H1 (cell line): ENCODE data around the gene STK33. TPM values are rescaled to one million over a fixed set of nuclear protein-coding genes. Genes with fewer than 3 reads are reported as not detected.

Source experiments
- CTCF ChIA-PET: fragments of 300-600 bp; sonication (Branson Sonifier 250); formaldehyde crosslinking; loops from one replicate; lab custom pipeline; 2021; ENCODE audit not compliant: partially characterized antibody; lab: Charles Lee
- POLR2A ChIA-PET: fragments of 300-600 bp; sonication (Branson Sonifier 250); formaldehyde crosslinking; loops from one replicate; lab custom pipeline; 2021; ENCODE audit warnings: inconsistent platforms; ENCODE audit not compliant: partially characterized antibody; lab: Charles Lee
- DNase-seq, 2 experiments: peaks; one replicate each; pipeline versions ENCODE4 v3.0.0 to v3.0.0-alpha.2; 2010 to 2022; ENCODE audit warnings: low spot score in 2 of 2, low read depth in 1 of 2, mixed read lengths in 1 of 2
- FAIRE-seq: peaks from 2 replicates; lab custom pipeline; 2011; peaks lifted over from hg19 to GRCh38; lab: Jason Lieb, UNC
- H2AFZ ChIP-seq: 2 replicates; pipeline ENCODE4 v1.8.1; 2012; ENCODE audit warnings: low read length, inconsistent platforms
- H2AK5ac ChIP-seq: 2 replicates; pipeline ENCODE4 v1.6.1; 2013; ENCODE audit warnings: low read depth, low read length
- H2BK120ac ChIP-seq: replicated peaks from 2 replicates; pipeline ENCODE3; 2013; ENCODE audit warnings: low read depth, low read length, inconsistent platforms
- H2BK12ac ChIP-seq: 2 replicates; pipeline ENCODE4 v1.6.1; 2013; ENCODE audit warnings: low read depth, low read length
- H2BK15ac ChIP-seq: 2 replicates; pipeline ENCODE4 v1.6.1; 2013; ENCODE audit warnings: low read length
- H2BK20ac ChIP-seq: 2 replicates; pipeline ENCODE4 v1.6.1; 2013; ENCODE audit warnings: low read length
- H2BK5ac ChIP-seq: 2 replicates; pipeline ENCODE4 v1.6.1; 2013; ENCODE audit warnings: low read depth, low read length
- H3K14ac ChIP-seq: 2 replicates; pipeline ENCODE4 v1.6.1; 2013; ENCODE audit warnings: inconsistent platforms; ENCODE audit not compliant: insufficient read length
- H3K18ac ChIP-seq: 2 replicates; pipeline ENCODE4 v1.6.1; 2013; ENCODE audit warnings: low read length; ENCODE audit errors: extremely low read depth
- H3K23ac ChIP-seq: 2 replicates; pipeline ENCODE4 v1.6.1; 2013; ENCODE audit warnings: inconsistent platforms; ENCODE audit not compliant: insufficient read length
- H3K23me2 ChIP-seq: 2 replicates; pipeline ENCODE4 v1.6.1; 2013; ENCODE audit warnings: low read depth, low read length
- H3K27ac ChIP-seq: 2 replicates; pipeline ENCODE4 v1.6.1; 2011; ENCODE audit warnings: low read depth, low read length, inconsistent platforms
- H3K27me3 ChIP-seq, 4 experiments: replicated peaks in 1 of 4; 1 replicate in 1 of 4; 2 replicates in 3 of 4; pipeline versions ENCODE4 v1.6.1 to v1.8.1; 2011 to 2013; ENCODE audit warnings: low read length in 3 of 4, mild to moderate bottlenecking in 3 of 4, inconsistent platforms in 2 of 4, mixed read lengths in 2 of 4, moderate library complexity in 1 of 4; ENCODE audit not compliant: control insufficient read depth in 3 of 4, insufficient read depth in 3 of 4; ENCODE audit errors: extremely low read depth in 1 of 4
- H3K36me3 ChIP-seq, 4 experiments: 2 replicates each; pipeline versions ENCODE4 v1.6.1 to v1.8.1; 2011 to 2013; ENCODE audit warnings: mild to moderate bottlenecking in 4 of 4, low read length in 3 of 4, moderate library complexity in 2 of 4, control low read depth in 1 of 4, inconsistent platforms in 1 of 4; ENCODE audit not compliant: insufficient read depth in 4 of 4, control insufficient read depth in 2 of 4
- H3K4ac ChIP-seq: replicated peaks from 2 replicates; pipeline ENCODE3; 2013; ENCODE audit warnings: low read length, low read depth, mixed read lengths, inconsistent platforms; ENCODE audit not compliant: insufficient read length
- H3K4me1 ChIP-seq, 4 experiments: replicated peaks in 1 of 4; 1 replicate in 1 of 4; 2 replicates in 3 of 4; pipeline versions ENCODE4 v1.6.1 to v1.8.1; 2011 to 2013; ENCODE audit warnings: low read length in 3 of 4, inconsistent platforms in 2 of 4, mixed read lengths in 1 of 4; ENCODE audit not compliant: insufficient read depth in 4 of 4, control insufficient read depth in 3 of 4
- H3K4me2 ChIP-seq, 2 experiments: 2 replicates each; pipeline versions ENCODE4 v1.6.1 to v1.8.1; 2011 to 2013; ENCODE audit warnings: low read depth in 2 of 2, low read length in 2 of 2, control low read depth in 1 of 2, inconsistent platforms in 1 of 2, mild to moderate bottlenecking in 1 of 2; ENCODE audit not compliant: insufficient read depth in 1 of 2
- H3K4me3 ChIP-seq, 4 experiments: fragments of 200-600, 300-600 bp in 1 of 4; sonication (generic), shearing (Covaris generic), sonication (Bioruptor Twin) in 1 of 4; 2 replicates each; pipeline versions ENCODE4 v1.5.1 to v1.8.1; 2011 to 2016; ENCODE audit warnings: low read length in 4 of 4, low read depth in 3 of 4, control low read depth in 2 of 4, inconsistent platforms in 2 of 4, mild to moderate bottlenecking in 2 of 4, mixed read lengths in 1 of 4, moderate library complexity in 1 of 4; ENCODE audit not compliant: insufficient read depth in 2 of 4; ENCODE audit errors: extremely low read depth in 1 of 4
- H3K56ac ChIP-seq: replicated peaks from 2 replicates; pipeline ENCODE3; 2013; ENCODE audit warnings: low read depth, mild to moderate bottlenecking, mixed read lengths, low read length, inconsistent platforms; ENCODE audit not compliant: insufficient read length
- H3K79me1 ChIP-seq: 2 replicates; pipeline ENCODE4 v1.6.1; 2013; ENCODE audit warnings: low read depth, low read length, control low read depth
- H3K79me2 ChIP-seq, 2 experiments: 2 replicates each; pipeline versions ENCODE4 v1.6.1 to v1.8.1; 2012 to 2013; ENCODE audit warnings: low read length in 2 of 2, mild to moderate bottlenecking in 2 of 2, inconsistent platforms in 1 of 2; ENCODE audit not compliant: insufficient read depth in 2 of 2, control insufficient read depth in 1 of 2
- H3K9ac ChIP-seq, 4 experiments: replicated peaks in 1 of 4; 1 replicate in 1 of 4; 2 replicates in 3 of 4; pipeline versions ENCODE4 v1.6.1 to v1.8.1; 2011 to 2013; ENCODE audit warnings: low read depth in 3 of 4, low read length in 3 of 4, control low read depth in 2 of 4, mild to moderate bottlenecking in 2 of 4, moderate library complexity in 2 of 4, inconsistent platforms in 1 of 4; ENCODE audit errors: extremely low read depth in 1 of 4
- H3K9me3 ChIP-seq, 2 experiments: 2 replicates each; pipeline versions ENCODE4 v1.6.1 to v1.8.1; 2012 to 2013; ENCODE audit warnings: mild to moderate bottlenecking in 2 of 2, moderate library complexity in 2 of 2, control low read depth in 1 of 2, inconsistent platforms in 1 of 2, low read depth in 1 of 2, low read length in 1 of 2, mixed read lengths in 1 of 2; ENCODE audit not compliant: insufficient read depth in 2 of 2
- H4K20me1 ChIP-seq, 2 experiments: replicated peaks in 1 of 2; 2 replicates each; pipeline versions ENCODE3 to v1.8.1; 2011 to 2013; ENCODE audit warnings: inconsistent platforms in 2 of 2, low read length in 2 of 2, mild to moderate bottlenecking in 1 of 2; ENCODE audit not compliant: insufficient read depth in 2 of 2, control insufficient read depth in 1 of 2
- H4K5ac ChIP-seq: 2 replicates; pipeline ENCODE4 v1.6.1; 2013; ENCODE audit warnings: low read length, low read depth, mixed read lengths, inconsistent platforms; ENCODE audit not compliant: insufficient read length
- H4K8ac ChIP-seq: 2 replicates; pipeline ENCODE4 v1.8.0; 2013; ENCODE audit warnings: mild to moderate bottlenecking, moderate library complexity, low read length, inconsistent platforms; ENCODE audit not compliant: insufficient read depth; ENCODE audit errors: extremely low read depth
- H4K91ac ChIP-seq: replicated peaks from 2 replicates; pipeline ENCODE3; 2013; ENCODE audit warnings: low read length, mixed read lengths, inconsistent platforms; ENCODE audit not compliant: insufficient read length
- NANOG ChIP-seq: IDR thresholded peaks from 2 replicates; pipeline ENCODE4 v1.6.1; 2011; ENCODE audit warnings: low read length, low read depth, mild to moderate bottlenecking, inconsistent platforms; ENCODE audit not compliant: insufficient read depth, poor library complexity, severe bottlenecking
- WGBS, 2 experiments: shearing (Covaris generic) in 1 of 2; methylation state at CpG; one replicate each; pipeline versions ENCODE4 v1.1.6 to v1.1.7; 2013 to 2015; ENCODE audit warnings: low lambda C conversion rate in 2 of 2, mixed read lengths in 2 of 2, inconsistent platforms in 1 of 2, low coverage in 1 of 2, missing lambda C conversion rate in 1 of 2; ENCODE audit not compliant: insufficient replicate concordance in 2 of 2, insufficient coverage in 1 of 2, insufficient read length in 1 of 2; ENCODE audit errors: extremely low coverage in 1 of 2, missing lambda C conversion rate in 1 of 2; 5-methylcytosine and 5-hydroxymethylcytosine counted together
- polyA plus RNA-seq, 7 experiments: library from polyadenylated mRNA; depleted of rRNA in 3 of 7; stranded (reverse) in 5 of 7; unstranded in 2 of 7; fragments of >200 nt in 5 of 7; fragments of 200-250 nt in 2 of 7; gene quantifications; 1 replicate in 5 of 7; 2 replicates in 1 of 7; 4 replicates in 1 of 7; pipeline versions ENCODE4 v1.2.1 to v1.2.3, GENCODE V29; 2011 to 2013; ENCODE audit warnings: missing spikeins in 2 of 7, mixed read lengths in 2 of 7
- total RNA-seq: library from RNA; stranded (reverse); fragmentation: NEBNext Ultra II Directional; extraction: Animal tissue kit (Norgen Biotek cat#: 25700); gene quantifications from 2 replicates; pipeline ENCODE4 v1.2.1, GENCODE V29; 2021
- TF ChIP-seq, protein P1 (sequence below): IDR thresholded peaks from 2 replicates; pipeline ENCODE4 v1.6.1; 2011; ENCODE audit warnings: low read length, improper control_type of control experiment

STK33 gene
- total and polyA plus RNA-seq, 2 of the 8 experiments (the other 6 are each of a cell fraction or from before 2014, with no cell fraction given) = 8.8 to 25.1 TPM

DNA sequence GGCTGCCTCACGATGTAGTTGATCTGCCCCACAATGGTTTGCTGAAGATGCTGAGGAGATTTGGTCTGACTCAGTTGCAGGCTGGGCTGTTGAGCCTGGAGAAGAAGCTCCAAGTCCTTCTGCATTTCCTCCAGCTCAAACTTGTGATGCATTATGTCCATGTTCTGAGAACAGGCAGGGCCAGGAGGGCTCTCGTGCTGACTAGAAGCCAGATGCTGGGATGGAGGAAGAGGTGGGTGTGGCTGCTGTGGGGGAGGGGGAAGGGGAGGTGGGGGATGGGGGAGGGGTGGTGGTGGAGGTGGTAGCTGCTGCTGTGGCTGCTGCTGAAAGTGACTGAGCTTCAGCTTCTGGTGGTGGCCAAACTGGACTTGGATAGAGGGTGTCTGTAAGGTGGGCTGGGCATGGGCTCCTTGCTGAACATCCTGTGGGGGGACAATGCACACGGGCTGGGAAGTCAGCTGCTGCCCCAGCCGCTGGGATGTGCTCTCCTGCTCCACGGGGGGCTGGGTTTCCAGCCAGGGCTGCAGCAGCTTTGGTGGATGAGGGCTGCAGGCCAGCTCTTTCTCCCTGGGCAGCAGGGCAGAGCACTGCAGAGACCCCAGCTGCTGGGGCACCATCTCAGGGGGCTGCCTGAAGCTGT lies 46.4 kb upstream of the STK33 start:
- no peaks in the 10 kb centered on the region for H3K27me3 ChIP-seq
- DNase-seq = peak in 1 of 2 experiments; percentile 74
- H3K4ac ChIP-seq = peak overlapping the region; percentile 32
- 0 out of 8 replicates have a peak overlapping the region, but pooled peaks of 1 of the 4 experiments have one; percentile 2 for H3K4me3 ChIP-seq
- no peak overlapping the region for H3K9ac ChIP-seq
- H2AFZ ChIP-seq = 0 out of 2 replicates have a peak overlapping the region, but pooled peaks have one; percentile 63
- H4K20me1 ChIP-seq = no peaks in the 10 kb centered on the region
- H3K79me1 ChIP-seq = no peaks in the 10 kb centered on the region
- ChIA-PET POLR2A (interaction anchor here (0.6 to 6.6 kb wide), 7 partner anchors 9 to 60 kb away, joined by 3 to 41 read pairs (median 4); partner anchors contain the start of genes RPL27A and TRIM66), CTCF (interaction anchor here (1.1 to 1.9 kb wide), 7 partner anchors 12 to 128 kb away, joined by 3 to 7 read pairs (median 4); partner anchors contain the start of genes RPL27A and TRIM66)
- H3K18ac ChIP-seq = peak overlapping the region; percentile 28; the same call in 1 of the 2 replicates
- no peaks in the 10 kb centered on the region for H3K9me3 ChIP-seq
- H3K4me1 ChIP-seq = peaks cover 4 to 9% (median 9%) of the 10 kb centered on the region in 4 experiments; a peak in 6 of 7 replicates
- H2BK20ac ChIP-seq = peak overlapping the region; percentile 84
- peak overlapping the region; percentile 65 for H2BK15ac ChIP-seq
- H2BK12ac ChIP-seq = peak overlapping the region; percentile 45; the same call in 1 of the 2 replicates
- no peak for FAIRE-seq
- no peak overlapping the region for H2BK120ac ChIP-seq
- 54% methylated on average over 5 of the region's 5 CpGs; no CpG with 5 or more reads in 1 of the 2 experiments for WGBS, 2 experiments
- H3K79me2 ChIP-seq = no peaks in the 10 kb centered on the region
- H4K5ac ChIP-seq = peak overlapping the region; percentile 57
- no peak overlapping the region for H3K14ac ChIP-seq
- H2BK5ac ChIP-seq = peak overlapping the region; percentile 49; the same call in 1 of the 2 replicates
- H3K56ac ChIP-seq = no peak overlapping the region
- TF ChIP-seq, protein P1, sequence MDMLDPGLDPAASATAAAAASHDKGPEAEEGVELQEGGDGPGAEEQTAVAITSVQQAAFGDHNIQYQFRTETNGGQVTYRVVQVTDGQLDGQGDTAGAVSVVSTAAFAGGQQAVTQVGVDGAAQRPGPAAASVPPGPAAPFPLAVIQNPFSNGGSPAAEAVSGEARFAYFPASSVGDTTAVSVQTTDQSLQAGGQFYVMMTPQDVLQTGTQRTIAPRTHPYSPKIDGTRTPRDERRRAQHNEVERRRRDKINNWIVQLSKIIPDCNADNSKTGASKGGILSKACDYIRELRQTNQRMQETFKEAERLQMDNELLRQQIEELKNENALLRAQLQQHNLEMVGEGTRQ = no peak
- no peak for TF ChIP-seq NANOG
- H3K36me3 ChIP-seq = peaks cover 0 to 2% (median 0%) of the 10 kb centered on the region in 4 experiments; a peak in 1 of 8 replicates
- H4K91ac ChIP-seq = peak overlapping the region; percentile 75
- no peak overlapping the region for H3K23ac ChIP-seq
- H2AK5ac ChIP-seq = no peak overlapping the region
- H3K27ac ChIP-seq = no peak overlapping the region
- peak overlapping the region; percentile 39 to 45 for H3K4me2 ChIP-seq
- H4K8ac ChIP-seq = peak overlapping the region; percentile 61; the same call in 1 of the 2 replicates
- no peaks in the 10 kb centered on the region; the same call in 1 of the 2 replicates for H3K23me2 ChIP-seq
